H1 (cell line): ENCODE measurements around the gene NDUFB4. TPM values are rescaled to one million over a fixed set of nuclear protein-coding genes. Genes with fewer than 3 reads are reported as not detected.

ENCODE experiments used
- CTCF ChIA-PET: fragments of 300-600 bp; sonication (Branson Sonifier 250); formaldehyde crosslinking; loops from one replicate; lab custom pipeline; 2021; ENCODE audit not compliant: partially characterized antibody; lab: Charles Lee
- POLR2A ChIA-PET: fragments of 300-600 bp; sonication (Branson Sonifier 250); formaldehyde crosslinking; loops from one replicate; lab custom pipeline; 2021; ENCODE audit warnings: inconsistent platforms; ENCODE audit not compliant: partially characterized antibody; lab: Charles Lee
- DNase-seq, 2 experiments: peaks; one replicate each; pipeline versions ENCODE4 v3.0.0 to v3.0.0-alpha.2; 2010 to 2022; ENCODE audit warnings: low spot score in 2 of 2, low read depth in 1 of 2, mixed read lengths in 1 of 2
- FAIRE-seq: peaks from 2 replicates; lab custom pipeline; 2011; peaks lifted over from hg19 to GRCh38; lab: Jason Lieb, UNC
- H2AFZ ChIP-seq: 2 replicates; pipeline ENCODE4 v1.8.1; 2012; ENCODE audit warnings: low read length, inconsistent platforms
- H2AK5ac ChIP-seq: 2 replicates; pipeline ENCODE4 v1.6.1; 2013; ENCODE audit warnings: low read depth, low read length
- H2BK120ac ChIP-seq: replicated peaks from 2 replicates; pipeline ENCODE3; 2013; ENCODE audit warnings: low read depth, low read length, inconsistent platforms
- H2BK12ac ChIP-seq: 2 replicates; pipeline ENCODE4 v1.6.1; 2013; ENCODE audit warnings: low read depth, low read length
- H2BK15ac ChIP-seq: 2 replicates; pipeline ENCODE4 v1.6.1; 2013; ENCODE audit warnings: low read length
- H2BK20ac ChIP-seq: 2 replicates; pipeline ENCODE4 v1.6.1; 2013; ENCODE audit warnings: low read length
- H2BK5ac ChIP-seq: 2 replicates; pipeline ENCODE4 v1.6.1; 2013; ENCODE audit warnings: low read depth, low read length
- H3K14ac ChIP-seq: 2 replicates; pipeline ENCODE4 v1.6.1; 2013; ENCODE audit warnings: inconsistent platforms; ENCODE audit not compliant: insufficient read length
- H3K18ac ChIP-seq: 2 replicates; pipeline ENCODE4 v1.6.1; 2013; ENCODE audit warnings: low read length; ENCODE audit errors: extremely low read depth
- H3K23ac ChIP-seq: 2 replicates; pipeline ENCODE4 v1.6.1; 2013; ENCODE audit warnings: inconsistent platforms; ENCODE audit not compliant: insufficient read length
- H3K23me2 ChIP-seq: 2 replicates; pipeline ENCODE4 v1.6.1; 2013; ENCODE audit warnings: low read depth, low read length
- H3K27ac ChIP-seq: 2 replicates; pipeline ENCODE4 v1.6.1; 2011; ENCODE audit warnings: low read depth, low read length, inconsistent platforms
- H3K27me3 ChIP-seq, 4 experiments: replicated peaks in 1 of 4; 1 replicate in 1 of 4; 2 replicates in 3 of 4; pipeline versions ENCODE4 v1.6.1 to v1.8.1; 2011 to 2013; ENCODE audit warnings: low read length in 3 of 4, mild to moderate bottlenecking in 3 of 4, inconsistent platforms in 2 of 4, mixed read lengths in 2 of 4, moderate library complexity in 1 of 4; ENCODE audit not compliant: control insufficient read depth in 3 of 4, insufficient read depth in 3 of 4; ENCODE audit errors: extremely low read depth in 1 of 4
- H3K36me3 ChIP-seq, 4 experiments: 2 replicates each; pipeline versions ENCODE4 v1.6.1 to v1.8.1; 2011 to 2013; ENCODE audit warnings: mild to moderate bottlenecking in 4 of 4, low read length in 3 of 4, moderate library complexity in 2 of 4, control low read depth in 1 of 4, inconsistent platforms in 1 of 4; ENCODE audit not compliant: insufficient read depth in 4 of 4, control insufficient read depth in 2 of 4
- H3K4ac ChIP-seq: replicated peaks from 2 replicates; pipeline ENCODE3; 2013; ENCODE audit warnings: low read length, low read depth, mixed read lengths, inconsistent platforms; ENCODE audit not compliant: insufficient read length
- H3K4me1 ChIP-seq, 4 experiments: replicated peaks in 1 of 4; 1 replicate in 1 of 4; 2 replicates in 3 of 4; pipeline versions ENCODE4 v1.6.1 to v1.8.1; 2011 to 2013; ENCODE audit warnings: low read length in 3 of 4, inconsistent platforms in 2 of 4, mixed read lengths in 1 of 4; ENCODE audit not compliant: insufficient read depth in 4 of 4, control insufficient read depth in 3 of 4
- H3K4me2 ChIP-seq, 2 experiments: 2 replicates each; pipeline versions ENCODE4 v1.6.1 to v1.8.1; 2011 to 2013; ENCODE audit warnings: low read depth in 2 of 2, low read length in 2 of 2, control low read depth in 1 of 2, inconsistent platforms in 1 of 2, mild to moderate bottlenecking in 1 of 2; ENCODE audit not compliant: insufficient read depth in 1 of 2
- H3K4me3 ChIP-seq, 4 experiments: fragments of 200-600, 300-600 bp in 1 of 4; sonication (generic), shearing (Covaris generic), sonication (Bioruptor Twin) in 1 of 4; 2 replicates each; pipeline versions ENCODE4 v1.5.1 to v1.8.1; 2011 to 2016; ENCODE audit warnings: low read length in 4 of 4, low read depth in 3 of 4, control low read depth in 2 of 4, inconsistent platforms in 2 of 4, mild to moderate bottlenecking in 2 of 4, mixed read lengths in 1 of 4, moderate library complexity in 1 of 4; ENCODE audit not compliant: insufficient read depth in 2 of 4; ENCODE audit errors: extremely low read depth in 1 of 4
- H3K56ac ChIP-seq: replicated peaks from 2 replicates; pipeline ENCODE3; 2013; ENCODE audit warnings: low read depth, mild to moderate bottlenecking, mixed read lengths, low read length, inconsistent platforms; ENCODE audit not compliant: insufficient read length
- H3K79me1 ChIP-seq: 2 replicates; pipeline ENCODE4 v1.6.1; 2013; ENCODE audit warnings: low read depth, low read length, control low read depth
- H3K79me2 ChIP-seq, 2 experiments: 2 replicates each; pipeline versions ENCODE4 v1.6.1 to v1.8.1; 2012 to 2013; ENCODE audit warnings: low read length in 2 of 2, mild to moderate bottlenecking in 2 of 2, inconsistent platforms in 1 of 2; ENCODE audit not compliant: insufficient read depth in 2 of 2, control insufficient read depth in 1 of 2
- H3K9ac ChIP-seq, 4 experiments: replicated peaks in 1 of 4; 1 replicate in 1 of 4; 2 replicates in 3 of 4; pipeline versions ENCODE4 v1.6.1 to v1.8.1; 2011 to 2013; ENCODE audit warnings: low read depth in 3 of 4, low read length in 3 of 4, control low read depth in 2 of 4, mild to moderate bottlenecking in 2 of 4, moderate library complexity in 2 of 4, inconsistent platforms in 1 of 4; ENCODE audit errors: extremely low read depth in 1 of 4
- H3K9me3 ChIP-seq, 2 experiments: 2 replicates each; pipeline versions ENCODE4 v1.6.1 to v1.8.1; 2012 to 2013; ENCODE audit warnings: mild to moderate bottlenecking in 2 of 2, moderate library complexity in 2 of 2, control low read depth in 1 of 2, inconsistent platforms in 1 of 2, low read depth in 1 of 2, low read length in 1 of 2, mixed read lengths in 1 of 2; ENCODE audit not compliant: insufficient read depth in 2 of 2
- H4K20me1 ChIP-seq, 2 experiments: replicated peaks in 1 of 2; 2 replicates each; pipeline versions ENCODE3 to v1.8.1; 2011 to 2013; ENCODE audit warnings: inconsistent platforms in 2 of 2, low read length in 2 of 2, mild to moderate bottlenecking in 1 of 2; ENCODE audit not compliant: insufficient read depth in 2 of 2, control insufficient read depth in 1 of 2
- H4K5ac ChIP-seq: 2 replicates; pipeline ENCODE4 v1.6.1; 2013; ENCODE audit warnings: low read length, low read depth, mixed read lengths, inconsistent platforms; ENCODE audit not compliant: insufficient read length
- H4K8ac ChIP-seq: 2 replicates; pipeline ENCODE4 v1.8.0; 2013; ENCODE audit warnings: mild to moderate bottlenecking, moderate library complexity, low read length, inconsistent platforms; ENCODE audit not compliant: insufficient read depth; ENCODE audit errors: extremely low read depth
- H4K91ac ChIP-seq: replicated peaks from 2 replicates; pipeline ENCODE3; 2013; ENCODE audit warnings: low read length, mixed read lengths, inconsistent platforms; ENCODE audit not compliant: insufficient read length
- ASH2L ChIP-seq: fragments of 200-600, 300-600 bp; sonication (generic); IDR thresholded peaks from one replicate; pipeline ENCODE4 v1.7.1; 2017; ENCODE audit warnings: low read length
- CTCF ChIP-seq, 3 experiments: IDR thresholded peaks; 1 replicate in 2 of 3; 2 replicates in 1 of 3; pipeline versions ENCODE4 v1.5.1 to v1.6.1; 2011; ENCODE audit warnings: low read length in 3 of 3, mild to moderate bottlenecking in 3 of 3, inconsistent platforms in 2 of 3, low read depth in 1 of 3, moderate library complexity in 1 of 3; ENCODE audit not compliant: insufficient read depth in 1 of 3; ENCODE audit errors: control extremely low read depth in 1 of 3
- RAD21 ChIP-seq, 2 experiments: IDR thresholded peaks in 1 of 2; conservative IDR thresholded peaks in 1 of 2; 2 replicates each; pipeline ENCODE4 v1.6.1; 2011; ENCODE audit warnings: low read depth in 2 of 2, low read length in 2 of 2, improper control_type of control experiment in 1 of 2, inconsistent platforms in 1 of 2, mild to moderate bottlenecking in 1 of 2, moderate library complexity in 1 of 2
- WGBS, 2 experiments: shearing (Covaris generic) in 1 of 2; methylation state at CpG; one replicate each; pipeline versions ENCODE4 v1.1.6 to v1.1.7; 2013 to 2015; ENCODE audit warnings: low lambda C conversion rate in 2 of 2, mixed read lengths in 2 of 2, inconsistent platforms in 1 of 2, low coverage in 1 of 2, missing lambda C conversion rate in 1 of 2; ENCODE audit not compliant: insufficient replicate concordance in 2 of 2, insufficient coverage in 1 of 2, insufficient read length in 1 of 2; ENCODE audit errors: extremely low coverage in 1 of 2, missing lambda C conversion rate in 1 of 2; 5-methylcytosine and 5-hydroxymethylcytosine counted together
- polyA plus RNA-seq, 7 experiments: library from polyadenylated mRNA; depleted of rRNA in 3 of 7; stranded (reverse) in 5 of 7; unstranded in 2 of 7; fragments of >200 nt in 5 of 7; fragments of 200-250 nt in 2 of 7; gene quantifications; 1 replicate in 5 of 7; 2 replicates in 1 of 7; 4 replicates in 1 of 7; pipeline versions ENCODE4 v1.2.1 to v1.2.3, GENCODE V29; 2011 to 2013; ENCODE audit warnings: missing spikeins in 2 of 7, mixed read lengths in 2 of 7
- total RNA-seq: library from RNA; stranded (reverse); fragmentation: NEBNext Ultra II Directional; extraction: Animal tissue kit (Norgen Biotek cat#: 25700); gene quantifications from 2 replicates; pipeline ENCODE4 v1.2.1, GENCODE V29; 2021

NDUFB4 gene
- total and polyA plus RNA-seq, 2 of the 8 experiments (the other 6 are each of a cell fraction or from before 2014, with no cell fraction given): 184 to 382 TPM

GRCh38 chr3:120561251-120562045, 34.7 kb upstream of the NDUFB4 start:
- Histone ChIP-seq H2BK20ac (no peak overlapping the region), H3K23ac (no peak overlapping the region), H4K8ac (no peak overlapping the region), H3K79me2 (no peaks in the 10 kb centered on the region), H4K5ac (no peak overlapping the region), H3K23me2 (peaks cover 6% of the 10 kb centered on the region), H3K27ac (no peak overlapping the region), H4K20me1 (no peaks in the 10 kb centered on the region), H2BK12ac (no peak overlapping the region), H3K9ac (no peak overlapping the region), H3K79me1 (no peaks in the 10 kb centered on the region), H3K36me3 (no peaks in the 10 kb centered on the region), H2BK5ac (no peak overlapping the region), H3K27me3 (peaks cover 0 to 3% (median 0%) of the 10 kb centered on the region in 4 experiments; a peak in 2 of 7 replicates), H3K18ac (no peak overlapping the region), H3K4me3 (peak overlapping the region in 1 of 4 experiments; percentile 37; a peak in 1 of 8 replicates), H4K91ac (no peak overlapping the region), H3K9me3 (no peaks in the 10 kb centered on the region), H2BK15ac (no peak overlapping the region), H2AFZ (no peak overlapping the region), H3K4ac (no peak overlapping the region), H3K56ac (no peak overlapping the region), H3K14ac (no peak overlapping the region), H2AK5ac (no peak overlapping the region), H3K4me2 (no peak overlapping the region), H3K4me1 (peaks cover 4 to 14% (median 6%) of the 10 kb centered on the region in 4 experiments; a peak in 6 of 7 replicates), H2BK120ac (no peak overlapping the region)
- DNase-seq: peak in 1 of 2 experiments; percentile 80
- POLR2A ChIA-PET: no interaction called here
- peak; percentile 89 to 94 for TF ChIP-seq RAD21 (IDR thresholded peaks at IDR 0.05 in 1 of 2, conservative IDR thresholded peaks at IDR 0.05 in 1 of 2; ENCODE audit: low read depth in 2 of 2, low read length in 2 of 2)
- TF ChIP-seq CTCF (IDR thresholded peaks at IDR 0.05; ENCODE audit: control extremely low read depth in 1 of 3, insufficient read depth in 1 of 3, low read depth in 1 of 3, low read length in 3 of 3): peak; percentile 71 to 82 (median 76)
- TF ChIP-seq ASH2L: no peak
- CTCF ChIA-PET: interaction anchor here (0.6 to 2.0 kb wide), 30 partner anchors 18 to 871 kb away, joined by 3 to 31 read pairs (median 3); partner anchors contain the start of gene NDUFB4
- 54% methylated on average over 10 of the region's 10 CpGs; no CpG with 5 or more reads in 1 of the 2 experiments for WGBS, 2 experiments
- peak; percentile 84 for FAIRE-seq
